ENCODE data around the gene PI16. TPM values are rescaled to one million over a fixed set of nuclear protein-coding genes. Genes with fewer than 3 reads are reported as not detected.

The PI16 gene
- total and polyA plus RNA-seq, 2 experiments from 2014 or later: 0.50 TPM; not detected in 1

GRCh38 chr6:36934901-36935300 is 19.6 kb upstream of the PI16 start:
- no peak for TF ChIP-seq POLR2AphosphoS5 (IDR thresholded peaks at IDR 0.05; ENCODE audit: low read depth)
- no peak for TF ChIP-seq ZNF331 (CRISPR knock-in tag; IDR thresholded peaks at IDR 0.05; ENCODE audit: low read depth)
- no peak for TF ChIP-seq CREB1 (CRISPR knock-in tag; IDR thresholded peaks at IDR 0.05; ENCODE audit: low read depth)
- TF ChIP-seq NANOG (IDR thresholded peaks at IDR 0.05; ENCODE audit: borderline replicate concordance): no peak
- TF ChIP-seq EZH2phosphoT487 (IDR thresholded peaks at IDR 0.05; ENCODE audit: unreplicated experiment): no peak
- no peak for TF ChIP-seq EZH2 (IDR thresholded peaks at IDR 0.05; ENCODE audit: low read depth, unreplicated experiment)
- TF ChIP-seq STAT1 (IDR thresholded peaks at IDR 0.05; ENCODE audit: unreplicated experiment): no peak
- TF ChIP-seq CTCF (conservative IDR thresholded peaks at IDR 0.05; ENCODE audit: low read depth in 2 of 2): no peak
- TF ChIP-seq ZNF114 (CRISPR knock-in tag; IDR thresholded peaks at IDR 0.05): no peak
- TF ChIP-seq ETS1 (IDR thresholded peaks at IDR 0.05): no peak
- no peak for TF ChIP-seq ZNF462 (CRISPR knock-in tag; IDR thresholded peaks at IDR 0.05)
- no peak overlapping the region for H2AFZ ChIP-seq

More at GRCh38 chr6:36934901-36935300, 19.6 kb upstream of the PI16 start:
- no peaks in the 10 kb centered on the region for H3K79me2 ChIP-seq (replicated peaks; ENCODE audit: insufficient read depth)
- H3K27me3 Mint-ChIP-seq (ENCODE audit: insufficient read depth, low read depth, poor library complexity): peaks cover 6% of the 10 kb centered on the region
- H3K27ac Mint-ChIP-seq: no peak overlapping the region
- no peaks in the 10 kb centered on the region for H3K9me2 ChIP-seq (ENCODE audit: insufficient read depth)
- no peaks in the 10 kb centered on the region for H3F3A ChIP-seq (replicated peaks; ENCODE audit: low read depth)
- no peaks in the 10 kb centered on the region for H3K4me1 ChIP-seq (ENCODE audit: insufficient read depth)
- DNase-seq (ENCODE audit: low spot score) (no peak), ATAC-seq (no peak)
- H3K9me3 Mint-ChIP-seq: no peaks in the 10 kb centered on the region; the same call in 2 of the 3 replicates
- H4K20me1 ChIP-seq (replicated peaks; ENCODE audit: insufficient read depth): no peaks in the 10 kb centered on the region
- H3K36me3 ChIP-seq (ENCODE audit: insufficient read depth): no peaks in the 10 kb centered on the region
- no peaks in the 10 kb centered on the region for H3K36me3 Mint-ChIP-seq (ENCODE audit: low read depth)
- H3K27me3 ChIP-seq (ENCODE audit: insufficient read depth): no peaks in the 10 kb centered on the region
- no peak overlapping the region for H3K4me3 Mint-ChIP-seq
- H3K4me3 ChIP-seq: no peak overlapping the region
- no peak overlapping the region for H3K4me2 ChIP-seq
- H3K4me1 Mint-ChIP-seq: no peaks in the 10 kb centered on the region
- H3K27ac ChIP-seq (ENCODE audit: low read depth): no peak overlapping the region

Data from GM23338 (cell line).